SK-N-SH (cell line): ENCODE results near the gene BCL6. TPM values are rescaled to one million over a fixed set of nuclear protein-coding genes. Genes with fewer than 3 reads are reported as not detected.

Experiments used
- CTCF ChIA-PET: fragments of 300-600, 350-600 bp; formaldehyde crosslinking; extraction: SDS; loops from one replicate; lab custom pipeline; 2021; lab: Yijun Ruan, JAX
- POLR2A ChIA-PET: fragments of 350-600 bp; sonication (Branson Sonifier 250); formaldehyde crosslinking; extraction: SDS; loops from one replicate; lab custom pipeline; 2020; ENCODE audit warnings: antibody characterized with exemption, inconsistent platforms; lab: Yijun Ruan, JAX
- DNase-seq: peaks from one replicate; pipeline ENCODE4 v3.0.0; 2012
- H2AFZ ChIP-seq: fragments of 200-600 bp; sonication (generic); 2 replicates; pipeline ENCODE4 v1.8.1; 2016; ENCODE audit warnings: antibody characterized with exemption, mild to moderate bottlenecking, low read depth
- H3F3A ChIP-seq: fragments of 200-600 bp; sonication (generic); replicated peaks from 2 replicates; pipeline ENCODE3; 2016; ENCODE audit warnings: antibody characterized with exemption, mild to moderate bottlenecking; ENCODE audit not compliant: insufficient read depth
- H3K27ac ChIP-seq, 2 experiments: fragments of 200-500 bp in 1 of 2; fragments of 200-600 bp in 1 of 2; sonication (Bioruptor generic) in 1 of 2; sonication (generic), shearing (Covaris generic) in 1 of 2; 2 replicates each; pipeline versions ENCODE4 v1.5.1 to v1.6.1; 2014 to 2016; ENCODE audit warnings: low read depth in 2 of 2, inconsistent platforms in 1 of 2, low read length in 1 of 2, mild to moderate bottlenecking in 1 of 2, mixed read lengths in 1 of 2
- H3K27me3 ChIP-seq: fragments of 200-600 bp; sonication (generic), shearing (Covaris generic); 2 replicates; pipeline ENCODE4 v1.6.1; 2016; ENCODE audit warnings: mixed run types; ENCODE audit not compliant: insufficient read depth
- H3K36me3 ChIP-seq, 2 experiments: fragments of 200-500 bp in 1 of 2; fragments of 200-600 bp in 1 of 2; sonication (Bioruptor generic) in 1 of 2; sonication (generic) in 1 of 2; replicated peaks in 1 of 2; 2 replicates each; pipeline versions ENCODE3 to v1.5.1; 2014 to 2016; ENCODE audit warnings: low read length in 1 of 2, mild to moderate bottlenecking in 1 of 2; ENCODE audit not compliant: insufficient read depth in 2 of 2, control insufficient read depth in 1 of 2
- H3K4me1 ChIP-seq, 2 experiments: fragments of 200-500 bp in 1 of 2; fragments of 200-600 bp in 1 of 2; sonication (Bioruptor generic) in 1 of 2; sonication (generic), shearing (Covaris generic) in 1 of 2; 2 replicates each; pipeline versions ENCODE4 v1.5.1 to v1.6.1; 2014 to 2016; ENCODE audit warnings: low read depth in 1 of 2, low read length in 1 of 2, mixed run types in 1 of 2; ENCODE audit not compliant: insufficient read depth in 2 of 2, control insufficient read depth in 1 of 2
- H3K4me2 ChIP-seq: fragments of 200-600 bp; sonication (generic), shearing (Covaris generic); 2 replicates; pipeline ENCODE4 v1.6.1; 2017; ENCODE audit warnings: mixed run types
- H3K4me3 ChIP-seq, 2 experiments: fragments of 200-500 bp in 1 of 2; fragments of 200-600 bp in 1 of 2; sonication (Bioruptor generic) in 1 of 2; sonication (generic), shearing (Covaris generic) in 1 of 2; 2 replicates each; pipeline versions ENCODE4 v1.5.1 to v1.8.1; 2014 to 2016; ENCODE audit warnings: low read depth in 2 of 2, inconsistent platforms in 1 of 2, low read length in 1 of 2, mild to moderate bottlenecking in 1 of 2, mixed read lengths in 1 of 2, moderate library complexity in 1 of 2
- H3K79me2 ChIP-seq: fragments of 200-600 bp; sonication (generic); 2 replicates; pipeline ENCODE4 v1.8.1; 2017; ENCODE audit warnings: mild to moderate bottlenecking; ENCODE audit not compliant: insufficient read depth
- H3K9ac ChIP-seq: fragments of 200-600 bp; sonication (generic); 2 replicates; pipeline ENCODE4 v1.6.1; 2017; ENCODE audit warnings: mixed run types
- H3K9me2 ChIP-seq: fragments of 200-600 bp; sonication (generic); 2 replicates; pipeline ENCODE4 v1.6.1; 2017; ENCODE audit warnings: mixed run types
- H3K9me3 ChIP-seq: fragments of 200-600 bp; sonication (generic); 2 replicates; pipeline ENCODE4 v1.6.1; 2017; ENCODE audit warnings: mixed run types, mild to moderate bottlenecking, moderate library complexity
- H4K20me1 ChIP-seq: fragments of 200-600 bp; sonication (generic); 2 replicates; pipeline ENCODE4 v1.6.1; 2017; ENCODE audit warnings: mild to moderate bottlenecking, mixed run types; ENCODE audit not compliant: insufficient read depth
- RAD21 ChIP-seq: IDR thresholded peaks from 2 replicates; pipeline ENCODE4 v1.6.1; 2012; ENCODE audit warnings: mild to moderate bottlenecking, low read length
- RCOR1 ChIP-seq: fragments of 150-350 bp; IDR thresholded peaks from 2 replicates; pipeline ENCODE4 v1.6.1; 2017; ENCODE audit warnings: antibody characterized with exemption, low read length
- SIN3A ChIP-seq: IDR thresholded peaks from 2 replicates; pipeline ENCODE4 v1.6.1; 2012; ENCODE audit warnings: low read depth, mild to moderate bottlenecking, low read length, moderate library complexity, borderline replicate concordance
- SMC3 ChIP-seq: IDR thresholded peaks from 2 replicates; pipeline ENCODE4 v1.6.1; 2012; ENCODE audit warnings: low read depth, low read length, improper control_type of control experiment
- TAF1 ChIP-seq: IDR thresholded peaks from 2 replicates; pipeline ENCODE4 v1.6.1; 2012; ENCODE audit warnings: low read depth, mild to moderate bottlenecking, low read length, moderate library complexity, borderline replicate concordance
- TCF12 ChIP-seq: IDR thresholded peaks from 2 replicates; pipeline ENCODE4 v1.4.0; 2012
- WGBS: methylation state at CpG from one replicate; pipeline ENCODE4 v1.1.6; 2017; ENCODE audit warnings: low lambda C conversion rate; 5-methylcytosine and 5-hydroxymethylcytosine counted together
- polyA plus RNA-seq, 3 experiments: library from polyadenylated mRNA; depleted of rRNA; stranded (reverse); fragments of >200 nt; gene quantifications; 2 replicates each; pipeline ENCODE4 v1.2.3, GENCODE V29; 2012
- TF ChIP-seq, protein P1 (sequence below): IDR thresholded peaks from 2 replicates; pipeline ENCODE4 v1.4.0; 2012; ENCODE audit warnings: low read depth, borderline replicate concordance
- TF ChIP-seq, protein P2 (sequence below): IDR thresholded peaks from 2 replicates; pipeline ENCODE4 v1.4.0; 2012; ENCODE audit warnings: low read depth
- TF ChIP-seq, protein P3 (sequence below): fragments of 200-600 bp; sonication (generic); IDR thresholded peaks from 2 replicates; pipeline ENCODE4 v1.6.1; 2017; ENCODE audit warnings: antibody characterized with exemption, mild to moderate bottlenecking, moderate library complexity
- TF ChIP-seq, protein P4 (sequence below): IDR thresholded peaks from 2 replicates; pipeline ENCODE4 v1.4.0; 2012; ENCODE audit warnings: low read depth, borderline replicate concordance

The BCL6 gene
- polyA plus RNA-seq, 1 of the 3 experiments (the other 2 are of a cell fraction), result 13.8 TPM

DNA sequence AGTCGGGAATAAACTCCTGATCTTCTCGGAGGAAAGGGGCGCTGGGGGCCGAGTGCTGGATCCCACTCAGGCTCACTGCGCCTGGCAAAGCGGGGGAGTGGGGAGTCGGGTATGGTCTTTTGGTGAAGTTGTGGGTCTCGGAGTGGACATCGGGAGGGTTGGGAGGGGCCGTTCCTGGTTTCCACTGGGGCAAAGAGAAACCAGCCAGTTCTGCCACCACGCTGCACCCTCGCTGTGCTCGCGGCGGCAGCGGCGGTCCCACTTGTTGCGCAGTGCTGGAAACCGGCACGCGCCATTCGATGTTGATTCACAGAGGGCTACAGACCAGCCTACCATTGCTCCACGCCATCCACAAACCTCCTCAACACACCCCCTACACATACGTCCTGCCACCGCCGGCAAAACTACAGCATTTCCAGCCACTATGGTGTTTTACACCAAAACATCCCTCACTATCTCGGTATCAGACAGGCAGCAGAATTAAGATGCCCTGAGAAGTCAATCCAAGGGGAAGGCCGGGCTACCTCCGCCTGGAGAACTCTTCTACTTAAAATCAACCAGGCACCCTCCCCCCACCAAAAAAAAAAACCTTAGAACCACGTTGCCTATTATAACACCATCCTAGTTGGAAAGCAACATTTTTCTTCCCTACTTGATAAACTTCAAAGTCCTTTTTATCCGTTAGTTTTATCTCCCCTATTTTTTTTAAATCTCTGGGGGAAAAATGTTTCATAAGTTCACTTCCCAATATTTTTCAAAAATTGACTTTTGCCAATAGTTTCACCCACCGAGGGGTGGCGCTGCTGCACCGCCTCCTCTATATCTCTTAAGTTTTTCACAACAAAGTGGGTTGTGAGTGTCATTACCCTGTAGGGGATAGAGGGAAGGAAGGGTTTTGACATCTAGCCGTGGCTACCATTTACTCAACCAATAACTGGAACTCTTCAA lies 3.6 kb downstream of the BCL6 start (continued):
- TF ChIP-seq, protein P1, sequence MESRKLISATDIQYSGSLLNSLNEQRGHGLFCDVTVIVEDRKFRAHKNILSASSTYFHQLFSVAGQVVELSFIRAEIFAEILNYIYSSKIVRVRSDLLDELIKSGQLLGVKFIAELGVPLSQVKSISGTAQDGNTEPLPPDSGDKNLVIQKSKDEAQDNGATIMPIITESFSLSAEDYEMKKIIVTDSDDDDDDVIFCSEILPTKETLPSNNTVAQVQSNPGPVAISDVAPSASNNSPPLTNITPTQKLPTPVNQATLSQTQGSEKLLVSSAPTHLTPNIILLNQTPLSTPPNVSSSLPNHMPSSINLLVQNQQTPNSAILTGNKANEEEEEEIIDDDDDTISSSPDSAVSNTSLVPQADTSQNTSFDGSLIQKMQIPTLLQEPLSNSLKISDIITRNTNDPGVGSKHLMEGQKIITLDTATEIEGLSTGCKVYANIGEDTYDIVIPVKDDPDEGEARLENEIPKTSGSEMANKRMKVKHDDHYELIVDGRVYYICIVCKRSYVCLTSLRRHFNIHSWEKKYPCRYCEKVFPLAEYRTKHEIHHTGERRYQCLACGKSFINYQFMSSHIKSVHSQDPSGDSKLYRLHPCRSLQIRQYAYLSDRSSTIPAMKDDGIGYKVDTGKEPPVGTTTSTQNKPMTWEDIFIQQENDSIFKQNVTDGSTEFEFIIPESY, result no peak
- TF ChIP-seq RAD21 (peak; percentile 65), TAF1 (0 out of 2 replicates have a peak, but pooled peaks have one; percentile 21)

DNA sequence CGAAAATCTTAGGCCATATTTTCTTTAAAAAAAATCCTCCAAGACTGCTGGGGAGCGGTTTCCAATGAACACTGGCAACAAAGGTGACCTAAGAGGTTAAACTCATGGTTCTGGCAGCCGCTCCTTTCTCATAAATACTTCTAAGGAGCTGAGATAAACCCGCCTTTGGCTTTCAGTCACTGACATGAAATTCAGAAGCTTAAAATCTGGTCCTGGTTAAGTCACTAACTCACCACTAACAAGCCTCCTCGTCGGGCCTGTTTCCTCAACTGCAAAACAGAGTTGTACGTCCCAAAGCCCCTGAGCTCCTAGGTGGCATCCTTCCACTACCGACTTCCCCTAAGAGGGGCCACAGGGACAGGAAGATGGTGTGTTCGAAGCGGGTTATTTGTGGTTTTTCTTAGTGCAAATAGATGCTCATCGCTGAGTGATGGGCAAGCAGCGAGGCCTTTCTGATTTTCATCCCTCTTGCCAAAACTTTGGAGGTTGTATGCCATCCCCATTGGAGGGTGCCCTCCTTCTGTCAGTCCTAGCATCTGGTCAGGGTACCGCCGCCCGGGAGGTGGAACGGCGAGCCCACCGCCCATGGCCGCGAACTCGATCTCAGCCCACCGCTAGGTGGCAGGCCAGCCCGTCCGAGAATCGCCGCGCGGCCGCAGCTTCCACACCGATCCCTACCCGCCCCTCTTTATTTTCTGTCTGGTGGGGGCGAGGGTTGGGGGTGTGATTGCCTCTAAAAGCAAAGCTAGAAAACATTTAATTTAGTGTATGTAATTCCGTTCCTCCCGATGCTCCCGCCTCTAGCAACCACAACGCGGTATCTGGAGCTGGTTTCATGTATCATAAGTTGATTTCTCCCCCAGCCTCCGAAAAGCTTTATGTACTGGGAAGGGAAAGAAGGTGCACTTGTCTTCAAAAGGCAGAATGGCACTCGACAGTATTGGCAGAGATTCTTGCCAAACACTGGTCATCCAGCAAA lies 4.6 kb downstream of the BCL6 start:
- Histone ChIP-seq H3K4me1 (peaks cover 31 to 42% of the 10 kb centered on the region in 2 experiments; a peak in 3 of 4 replicates), H3K27ac (peak overlapping the region; percentile 68 to 97; a peak in 3 of 4 replicates), H3K4me3 (peak overlapping the region; percentile 51 to 94), H3K79me2 (peaks cover 88% of the 10 kb centered on the region), H4K20me1 (peaks cover 6% of the 10 kb centered on the region; the same call in 1 of the 2 replicates), H3K36me3 (no peaks in the 10 kb centered on the region), H3K9me3 (no peaks in the 10 kb centered on the region), H3K9me2 (no peaks in the 10 kb centered on the region), H3F3A (peaks cover 28% of the 10 kb centered on the region), H3K9ac (peak overlapping the region; percentile 93), H3K27me3 (no peaks in the 10 kb centered on the region), H2AFZ (peak overlapping the region; percentile 70), H3K4me2 (peak overlapping the region; percentile 93)
- WGBS, result 5% methylated on average over 35 of the region's 39 CpGs
- POLR2A ChIA-PET, result no interaction called here
- CTCF ChIA-PET, result interaction anchor here (0.6 to 6.3 kb wide), 109 partner anchors 8 to 1527 kb away, joined by 3 to 137 read pairs (median 4); partner anchors contain the start of gene LPP
- TF ChIP-seq RCOR1, result no peak
- TF ChIP-seq, protein P2, sequence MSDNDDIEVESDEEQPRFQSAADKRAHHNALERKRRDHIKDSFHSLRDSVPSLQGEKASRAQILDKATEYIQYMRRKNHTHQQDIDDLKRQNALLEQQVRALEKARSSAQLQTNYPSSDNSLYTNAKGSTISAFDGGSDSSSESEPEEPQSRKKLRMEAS, result peak; percentile 7; the same call in 1 of the 2 replicates
- TF ChIP-seq SIN3A, result peak; percentile 16; the same call in 1 of the 2 replicates
- peak; percentile 69 for TF ChIP-seq RAD21
- TF ChIP-seq, protein P3, sequence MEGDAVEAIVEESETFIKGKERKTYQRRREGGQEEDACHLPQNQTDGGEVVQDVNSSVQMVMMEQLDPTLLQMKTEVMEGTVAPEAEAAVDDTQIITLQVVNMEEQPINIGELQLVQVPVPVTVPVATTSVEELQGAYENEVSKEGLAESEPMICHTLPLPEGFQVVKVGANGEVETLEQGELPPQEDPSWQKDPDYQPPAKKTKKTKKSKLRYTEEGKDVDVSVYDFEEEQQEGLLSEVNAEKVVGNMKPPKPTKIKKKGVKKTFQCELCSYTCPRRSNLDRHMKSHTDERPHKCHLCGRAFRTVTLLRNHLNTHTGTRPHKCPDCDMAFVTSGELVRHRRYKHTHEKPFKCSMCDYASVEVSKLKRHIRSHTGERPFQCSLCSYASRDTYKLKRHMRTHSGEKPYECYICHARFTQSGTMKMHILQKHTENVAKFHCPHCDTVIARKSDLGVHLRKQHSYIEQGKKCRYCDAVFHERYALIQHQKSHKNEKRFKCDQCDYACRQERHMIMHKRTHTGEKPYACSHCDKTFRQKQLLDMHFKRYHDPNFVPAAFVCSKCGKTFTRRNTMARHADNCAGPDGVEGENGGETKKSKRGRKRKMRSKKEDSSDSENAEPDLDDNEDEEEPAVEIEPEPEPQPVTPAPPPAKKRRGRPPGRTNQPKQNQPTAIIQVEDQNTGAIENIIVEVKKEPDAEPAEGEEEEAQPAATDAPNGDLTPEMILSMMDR, result peak; percentile 96
- TF ChIP-seq, protein P4, sequence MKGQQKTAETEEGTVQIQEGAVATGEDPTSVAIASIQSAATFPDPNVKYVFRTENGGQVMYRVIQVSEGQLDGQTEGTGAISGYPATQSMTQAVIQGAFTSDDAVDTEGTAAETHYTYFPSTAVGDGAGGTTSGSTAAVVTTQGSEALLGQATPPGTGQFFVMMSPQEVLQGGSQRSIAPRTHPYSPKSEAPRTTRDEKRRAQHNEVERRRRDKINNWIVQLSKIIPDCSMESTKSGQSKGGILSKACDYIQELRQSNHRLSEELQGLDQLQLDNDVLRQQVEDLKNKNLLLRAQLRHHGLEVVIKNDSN, result no peak
- peak; percentile 39 for TF ChIP-seq SMC3
- TF ChIP-seq TCF12, result peak; percentile 23; the same call in 1 of the 2 replicates
- DNase-seq, result peak; percentile 85
